HCT116 (cell line): ENCODE data around the gene CADPS. TPM values are rescaled to one million over a fixed set of nuclear protein-coding genes. Genes with fewer than 3 reads are reported as not detected.

Experiments
- ATAC-seq: fragments of 200-7000 bp; cut with Tn5 transposase; 2 replicates; pipeline ENCODE4 v1.9.1; 2020; ENCODE audit warnings: mild to moderate bottlenecking, moderate library complexity
- BruUV-seq: library from RNA; stranded (reverse); fragments of 400-500 nt; replicated peaks from 2 replicates; lab custom pipeline; 2021; lab: Mats Ljungman, UMichigan
- CTCF ChIA-PET: fragments of 300-600 bp; sonication (Branson Sonifier 250); formaldehyde crosslinking; loops from one replicate; lab custom pipeline; 2021; ENCODE audit warnings: antibody characterized with exemption; lab: Charles Lee
- POLR2A ChIA-PET: fragments of 300-600, 350-600 bp; sonication (Branson Sonifier 250); formaldehyde crosslinking; loops from one replicate; lab custom pipeline; 2021; ENCODE audit warnings: antibody characterized with exemption; lab: Charles Lee
- RAD21 ChIA-PET, 2 experiments: fragments of 300-600 bp; sonication (Branson Sonifier 250); formaldehyde crosslinking; loops; one replicate each; lab custom pipeline; 2023; ENCODE audit warnings: low total read pairs in 2 of 2; ENCODE audit not compliant: uncharacterized antibody in 2 of 2, unreplicated experiment in 2 of 2, low non-redundant PET in 1 of 2; lab: Charles Lee
- DNase-seq: peaks from one replicate; pipeline ENCODE4 v3.0.0-alpha.2; 2010; ENCODE audit warnings: low read depth, low spot score
- H2AFZ ChIP-seq: fragments of 200-600 bp; shearing (Covaris generic), sonication (generic); 2 replicates; pipeline ENCODE4 v1.6.1; 2017; ENCODE audit warnings: low read depth, mixed run types, mixed read lengths, antibody characterized with exemption, low read length; ENCODE audit not compliant: poor library complexity, severe bottlenecking
- H3K27ac ChIP-seq: 2 replicates; pipeline ENCODE4 v1.5.1; 2012; ENCODE audit warnings: low read depth, low read length
- H3K27me3 ChIP-seq: fragments of 200-600 bp; sonication (generic); 2 replicates; pipeline ENCODE4 v1.6.1; 2016; ENCODE audit warnings: mixed run types, low read length, mixed read lengths; ENCODE audit not compliant: insufficient read depth
- H3K36me3 ChIP-seq, 2 experiments: fragments of 200-500 bp in 1 of 2; fragments of 200-600 bp in 1 of 2; sonication (Bioruptor generic) in 1 of 2; sonication (generic) in 1 of 2; 2 replicates each; pipeline versions ENCODE4 v1.5.1 to v1.6.1; 2014 to 2016; ENCODE audit warnings: low read length in 2 of 2, inconsistent platforms in 1 of 2, mixed read lengths in 1 of 2, mixed run types in 1 of 2; ENCODE audit not compliant: insufficient read depth in 2 of 2, control insufficient read depth in 1 of 2
- H3K4me1 ChIP-seq, 2 experiments: fragments of 200-600 bp in 1 of 2; sonication (generic) in 1 of 2; 2 replicates each; pipeline versions ENCODE4 v1.5.1 to v1.6.1; 2012 to 2017; ENCODE audit warnings: low read length in 2 of 2, inconsistent platforms in 1 of 2, mild to moderate bottlenecking in 1 of 2, mixed read lengths in 1 of 2, mixed run types in 1 of 2, moderate library complexity in 1 of 2; ENCODE audit not compliant: insufficient read depth in 2 of 2, control insufficient read depth in 1 of 2
- H3K4me2 ChIP-seq: fragments of 200-600 bp; sonication (generic); 2 replicates; pipeline ENCODE4 v1.6.1; 2017; ENCODE audit warnings: mixed run types, low read length, mixed read lengths
- H3K4me3 ChIP-seq, 2 experiments: fragments of 200-600 bp in 1 of 2; sonication (generic) in 1 of 2; replicated peaks in 1 of 2; 2 replicates each; pipeline ENCODE4 v1.5.1; 2011 to 2016; ENCODE audit warnings: low read length in 2 of 2, control low read depth in 1 of 2, low read depth in 1 of 2, mild to moderate bottlenecking in 1 of 2, mixed read lengths in 1 of 2, mixed run types in 1 of 2
- H3K79me2 ChIP-seq: fragments of 200-600 bp; sonication (generic); 2 replicates; pipeline ENCODE4 v1.6.1; 2017; ENCODE audit warnings: mild to moderate bottlenecking, mixed run types, low read length, moderate library complexity, mixed read lengths; ENCODE audit not compliant: insufficient read depth
- H3K9ac ChIP-seq: fragments of 200-600 bp; sonication (generic); 2 replicates; pipeline ENCODE4 v1.6.1; 2016; ENCODE audit warnings: low read length, mixed read lengths
- H3K9me2 ChIP-seq: fragments of 200-600 bp; sonication (generic), shearing (Covaris generic); 2 replicates; pipeline ENCODE4 v1.6.1; 2017; ENCODE audit warnings: mixed run types, mild to moderate bottlenecking, moderate library complexity; ENCODE audit not compliant: insufficient read depth
- H3K9me3 ChIP-seq, 2 experiments: fragments of 200-500 bp in 1 of 2; fragments of 200-600 bp in 1 of 2; sonication (Bioruptor generic) in 1 of 2; sonication (generic) in 1 of 2; 2 replicates each; pipeline ENCODE4 v1.6.1; 2014 to 2017; ENCODE audit warnings: low read length in 2 of 2, mixed read lengths in 2 of 2, inconsistent platforms in 1 of 2, low read depth in 1 of 2, mild to moderate bottlenecking in 1 of 2, mixed run types in 1 of 2, moderate library complexity in 1 of 2; ENCODE audit not compliant: control insufficient read depth in 1 of 2, insufficient read depth in 1 of 2
- H4K20me1 ChIP-seq: fragments of 200-600 bp; sonication (generic), shearing (Covaris generic); 2 replicates; pipeline ENCODE4 v1.6.1; 2017; ENCODE audit warnings: mixed run types, mild to moderate bottlenecking, moderate library complexity; ENCODE audit not compliant: insufficient read depth
- CBX3 ChIP-seq: IDR thresholded peaks from 2 replicates; pipeline ENCODE4 v1.6.1; 2012; ENCODE audit warnings: low read depth
- CTCF ChIP-seq, 3 experiments: fragments of 200-600 bp in 1 of 3; sonication (generic) in 1 of 3; IDR thresholded peaks in 2 of 3; conservative IDR thresholded peaks in 1 of 3; 2 replicates each; pipeline ENCODE4 v1.5.1; 2012 to 2017; ENCODE audit warnings: low read depth in 2 of 3, low read length in 2 of 3, antibody characterized with exemption in 1 of 3, borderline replicate concordance in 1 of 3, control low read depth in 1 of 3, mild to moderate bottlenecking in 1 of 3, mixed read lengths in 1 of 3, mixed run types in 1 of 3, moderate library complexity in 1 of 3; ENCODE audit not compliant: insufficient read depth in 1 of 3
- EGR1 ChIP-seq: IDR thresholded peaks from 2 replicates; pipeline ENCODE4 v1.6.1; 2012; ENCODE audit warnings: low read depth
- ELF1 ChIP-seq: IDR thresholded peaks from 2 replicates; pipeline ENCODE4 v1.6.1; 2012; ENCODE audit warnings: low read depth, borderline replicate concordance
- EZH2 ChIP-seq: fragments of 200-600 bp; sonication (generic); IDR thresholded peaks from 2 replicates; pipeline ENCODE4 v1.6.1; 2017; ENCODE audit warnings: antibody characterized with exemption, mixed run types
- EZH2phosphoT487 ChIP-seq: fragments of 200-600 bp; IDR thresholded peaks from 2 replicates; pipeline ENCODE4 v1.6.1; 2018; ENCODE audit warnings: antibody characterized with exemption, borderline replicate concordance
- JUND ChIP-seq: IDR thresholded peaks from 2 replicates; pipeline ENCODE4 v1.6.1; 2012
- MAX ChIP-seq: IDR thresholded peaks from 2 replicates; pipeline ENCODE4 v1.6.1; 2012
- POLR2A ChIP-seq: IDR thresholded peaks from 2 replicates; pipeline ENCODE4 v1.7.0; 2011; ENCODE audit warnings: borderline replicate concordance; ENCODE audit not compliant: insufficient read depth, insufficient read length; ENCODE audit errors: extremely low read depth
- POLR2AphosphoS5 ChIP-seq: IDR thresholded peaks from 2 replicates; pipeline ENCODE4 v1.6.1; 2011; ENCODE audit warnings: mild to moderate bottlenecking, low read depth, low read length, moderate library complexity
- RAD21 ChIP-seq: IDR thresholded peaks from 2 replicates; pipeline ENCODE4 v1.6.1; 2012; ENCODE audit warnings: low read depth, mild to moderate bottlenecking
- SIN3A ChIP-seq: IDR thresholded peaks from 2 replicates; pipeline ENCODE4 v1.6.1; 2012; ENCODE audit warnings: low read depth
- SP1 ChIP-seq: IDR thresholded peaks from 2 replicates; pipeline ENCODE4 v1.6.1; 2012; ENCODE audit warnings: low read depth
- SRF ChIP-seq: IDR thresholded peaks from 2 replicates; pipeline ENCODE4 v1.6.1; 2012; ENCODE audit warnings: low read depth
- TCF7L2 ChIP-seq: IDR thresholded peaks from 2 replicates; pipeline ENCODE4 v1.7.0; 2011; ENCODE audit warnings: borderline replicate concordance, inconsistent platforms; ENCODE audit not compliant: insufficient read depth, insufficient read length; ENCODE audit errors: extremely low read depth
- ZFX ChIP-seq: fragments of 450-650 bp; IDR thresholded peaks from 2 replicates; pipeline ENCODE4 v1.6.1; 2017
- ZNF274 ChIP-seq: fragments of 200-500 bp; sonication (Bioruptor generic); IDR thresholded peaks from 2 replicates; pipeline ENCODE4 v1.6.1; 2014; ENCODE audit warnings: mild to moderate bottlenecking, low read depth, low read length, inconsistent platforms
- intact Hi-C: fragments of 100-400 bp; cut with micrococcal nuclease; formaldehyde crosslinking; loops from 2 replicates; pipeline ENCODE4 v1.10.0; 2022
- total RNA-seq: library from RNA; stranded (reverse); gene quantifications from one replicate; pipeline ENCODE4 v1.2.1, GENCODE V29; 2021; ENCODE audit not compliant: unreplicated experiment

CADPS gene
- total RNA-seq, 1 experiment from 2014 or later, result not detected

DNA sequence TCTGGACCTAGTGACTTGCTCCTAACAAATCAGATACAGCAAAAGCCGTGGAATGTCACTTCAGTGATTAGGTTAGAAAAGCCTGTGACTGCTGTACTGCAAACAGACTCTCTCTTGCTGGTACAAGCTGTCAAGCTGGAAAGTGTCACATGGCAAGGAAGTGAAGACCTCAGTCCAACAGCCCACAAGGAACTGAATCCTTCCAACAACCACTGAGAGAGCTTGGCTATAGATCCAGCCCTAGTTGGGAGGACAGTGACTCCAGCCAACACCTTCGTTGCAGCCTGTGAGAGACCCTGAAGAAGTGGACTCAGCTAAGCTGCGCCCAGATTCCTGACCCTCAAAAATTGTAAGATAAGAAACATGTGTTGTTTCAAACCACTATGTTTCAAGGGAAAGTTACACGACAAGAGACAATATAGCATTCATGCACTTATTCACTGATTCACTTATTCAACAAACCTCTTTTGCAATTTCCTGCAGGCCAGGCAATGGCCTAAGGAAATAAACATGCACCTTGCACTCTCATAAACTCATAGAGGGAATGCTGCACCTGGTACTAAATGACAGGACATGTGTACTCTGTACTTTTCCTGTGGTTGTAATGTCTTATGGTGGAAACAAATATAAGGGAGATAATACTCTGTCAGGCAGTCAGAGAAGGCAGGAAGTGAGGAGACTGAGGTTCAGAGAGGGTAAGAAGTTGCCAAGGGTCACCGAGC is 142.9 kb downstream of the CADPS start:
- no peak overlapping the region for H3K27ac ChIP-seq
- no peaks in the 10 kb centered on the region for H3K36me3 ChIP-seq
- ChIA-PET POLR2A (no interaction called here), RAD21 (no interaction called here), CTCF (no interaction called here)
- TF ChIP-seq JUND (no peak), SIN3A (no peak), MAX (no peak), CBX3 (no peak), EZH2 (no peak)
- no peak overlapping the region for H2AFZ ChIP-seq
- no peaks in the 10 kb centered on the region for H3K4me1 ChIP-seq
- no peaks in the 10 kb centered on the region for H3K79me2 ChIP-seq
- intact Hi-C loops, result no loop called here
- H3K9me2 ChIP-seq, result no peaks in the 10 kb centered on the region
- ATAC-seq (no peak), DNase-seq (no peak)
- no peak overlapping the region for H3K4me2 ChIP-seq
- no peaks in the 10 kb centered on the region; the same call in 1 of the 2 replicates for H3K27me3 ChIP-seq
- no peaks in the 10 kb centered on the region for H3K9me3 ChIP-seq
- no peaks in the 10 kb centered on the region for H4K20me1 ChIP-seq
- no peak overlapping the region for H3K4me3 ChIP-seq
- no peak overlapping the region for H3K9ac ChIP-seq
- no TSS peak for BruUV-seq

DNA sequence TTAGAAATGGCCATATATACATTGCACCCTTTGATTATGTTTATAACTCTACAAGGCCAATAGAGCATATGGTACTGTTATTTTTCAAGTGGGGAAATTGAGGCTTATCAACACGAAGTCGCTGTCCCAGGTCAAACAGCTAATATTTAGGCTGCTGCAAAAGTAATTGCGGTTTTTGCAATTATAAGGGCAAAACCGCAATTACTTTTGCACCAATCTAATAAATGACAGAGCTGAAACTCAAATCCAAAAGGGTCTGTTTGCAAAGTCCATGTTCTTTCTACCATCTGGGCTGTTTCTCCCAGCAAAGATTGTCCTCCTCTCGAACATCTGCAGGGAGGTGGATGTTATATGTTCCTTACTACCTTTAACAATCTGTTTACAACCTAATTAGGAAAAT is 147.2 kb downstream of the CADPS start:
- ChIA-PET RAD21 (no interaction called here), CTCF (no interaction called here), POLR2A (no interaction called here)
- intact Hi-C loops, result no loop called here
- Histone ChIP-seq H3K9ac (no peak overlapping the region), H3K27ac (no peak overlapping the region), H3K4me2 (no peak overlapping the region), H3K79me2 (no peaks in the 10 kb centered on the region), H3K9me2 (no peaks in the 10 kb centered on the region), H3K27me3 (peaks cover 7% of the 10 kb centered on the region), H3K4me1 (no peaks in the 10 kb centered on the region), H3K4me3 (no peak overlapping the region), H3K9me3 (no peaks in the 10 kb centered on the region), H3K36me3 (no peaks in the 10 kb centered on the region), H2AFZ (no peak overlapping the region), H4K20me1 (no peaks in the 10 kb centered on the region)
- DNase-seq, result no peak
- BruUV-seq, result no TSS peak
- ATAC-seq, result no peak
- no peak for TF ChIP-seq POLR2A
- TF ChIP-seq SP1, result no peak
- TF ChIP-seq SIN3A, result no peak
- TF ChIP-seq ZFX, result no peak
- TF ChIP-seq EZH2phosphoT487, result no peak
- no peak for TF ChIP-seq POLR2AphosphoS5
- TF ChIP-seq EGR1, result no peak
- TF ChIP-seq JUND, result no peak
- TF ChIP-seq SRF, result no peak
- no peak for TF ChIP-seq ELF1
- TF ChIP-seq TCF7L2, result no peak
- no peak for TF ChIP-seq RAD21
- no peak for TF ChIP-seq CTCF (IDR thresholded peaks at IDR 0.05 in 2 of 3, conservative IDR thresholded peaks at IDR 0.05 in 1 of 3; ENCODE audit: borderline replicate concordance in 1 of 3, insufficient read depth in 1 of 3, low read depth in 2 of 3, low read length in 2 of 3)
- no peak for TF ChIP-seq ZNF274
- TF ChIP-seq MAX, result no peak
